ENCODE results near the gene PIGN.

PIGN gene, protein sequence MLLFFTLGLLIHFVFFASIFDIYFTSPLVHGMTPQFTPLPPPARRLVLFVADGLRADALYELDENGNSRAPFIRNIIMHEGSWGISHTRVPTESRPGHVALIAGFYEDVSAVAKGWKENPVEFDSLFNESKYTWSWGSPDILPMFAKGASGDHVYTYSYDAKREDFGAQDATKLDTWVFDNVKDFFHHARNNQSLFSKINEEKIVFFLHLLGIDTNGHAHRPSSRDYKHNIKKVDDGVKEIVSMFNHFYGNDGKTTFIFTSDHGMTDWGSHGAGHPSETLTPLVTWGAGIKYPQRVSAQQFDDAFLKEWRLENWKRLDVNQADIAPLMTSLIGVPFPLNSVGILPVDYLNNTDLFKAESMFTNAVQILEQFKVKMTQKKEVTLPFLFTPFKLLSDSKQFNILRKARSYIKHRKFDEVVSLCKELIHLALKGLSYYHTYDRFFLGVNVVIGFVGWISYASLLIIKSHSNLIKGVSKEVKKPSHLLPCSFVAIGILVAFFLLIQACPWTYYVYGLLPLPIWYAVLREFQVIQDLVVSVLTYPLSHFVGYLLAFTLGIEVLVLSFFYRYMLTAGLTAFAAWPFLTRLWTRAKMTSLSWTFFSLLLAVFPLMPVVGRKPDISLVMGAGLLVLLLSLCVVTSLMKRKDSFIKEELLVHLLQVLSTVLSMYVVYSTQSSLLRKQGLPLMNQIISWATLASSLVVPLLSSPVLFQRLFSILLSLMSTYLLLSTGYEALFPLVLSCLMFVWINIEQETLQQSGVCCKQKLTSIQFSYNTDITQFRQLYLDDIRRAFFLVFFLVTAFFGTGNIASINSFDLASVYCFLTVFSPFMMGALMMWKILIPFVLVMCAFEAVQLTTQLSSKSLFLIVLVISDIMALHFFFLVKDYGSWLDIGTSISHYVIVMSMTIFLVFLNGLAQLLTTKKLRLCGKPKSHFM

DNA sequence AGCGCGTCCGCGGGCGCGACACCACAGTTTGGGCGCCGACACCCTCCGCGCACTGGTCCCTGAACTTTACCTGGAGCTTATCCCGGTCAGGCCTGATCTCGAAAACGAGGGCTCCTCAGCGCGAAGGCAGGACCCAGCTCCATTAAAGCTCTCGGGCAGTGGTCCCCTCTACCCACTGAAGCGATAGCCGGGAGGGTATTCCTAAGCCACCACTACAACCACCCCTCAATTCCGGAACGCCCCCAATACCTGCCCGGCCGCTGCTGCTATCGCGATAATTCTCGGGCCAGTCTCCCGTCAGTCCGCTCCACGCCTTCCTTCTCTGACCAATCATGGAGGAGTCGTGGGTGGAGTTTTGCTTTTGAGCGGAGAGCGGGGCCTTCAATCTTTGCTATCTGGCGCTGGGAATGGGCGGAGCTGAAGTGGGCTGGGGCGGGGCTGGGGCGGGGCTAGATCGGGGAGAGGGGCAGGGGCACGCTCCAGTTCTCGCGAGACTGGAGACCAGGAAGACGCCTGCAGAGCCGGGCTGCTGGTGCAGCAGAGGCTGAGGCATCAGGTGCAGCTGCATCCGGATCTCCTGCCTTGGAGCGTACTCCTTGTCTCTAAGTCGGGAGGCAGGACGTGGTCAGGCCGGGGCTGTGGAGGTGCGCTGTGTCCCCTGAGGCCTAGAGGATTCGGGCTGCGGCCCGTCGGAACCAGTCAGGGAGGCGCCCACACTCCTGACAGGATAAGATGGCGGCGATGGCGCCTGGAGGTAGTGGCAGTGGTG, at the start of gene PIGN, which contains the start of gene RELCH:
PIGN (minus strand) TSS at position 283 of the 769 bp plus-strand sequence. CDS start 25,703 bp downstream, outside the sequence.
RELCH (plus strand) TSS at position 482 of the 769 bp plus-strand sequence; CDS start at position 733, 251 bp downstream.
- peak; percentile 99 for DNase-seq

DNA sequence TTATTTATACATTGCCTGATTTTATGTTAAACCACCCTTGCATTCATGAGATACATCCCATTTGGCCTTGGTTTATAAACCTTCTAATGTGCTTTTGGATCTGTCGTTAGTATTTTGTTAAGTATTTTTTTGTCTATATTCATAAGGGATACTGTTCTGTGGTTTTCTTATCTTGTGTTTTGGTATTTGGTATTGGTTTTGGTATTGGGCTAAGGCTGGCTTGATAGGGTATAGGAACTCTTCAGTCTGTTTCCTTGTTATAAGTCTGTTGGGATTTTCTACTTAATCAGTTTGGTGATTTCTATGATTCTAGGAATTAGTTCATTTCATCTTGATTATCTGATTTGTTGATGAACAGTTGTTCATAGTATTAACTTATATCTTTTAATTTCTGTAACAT, 49.4 kb upstream of the PIGN start:
- no peak for DNase-seq

DNA sequence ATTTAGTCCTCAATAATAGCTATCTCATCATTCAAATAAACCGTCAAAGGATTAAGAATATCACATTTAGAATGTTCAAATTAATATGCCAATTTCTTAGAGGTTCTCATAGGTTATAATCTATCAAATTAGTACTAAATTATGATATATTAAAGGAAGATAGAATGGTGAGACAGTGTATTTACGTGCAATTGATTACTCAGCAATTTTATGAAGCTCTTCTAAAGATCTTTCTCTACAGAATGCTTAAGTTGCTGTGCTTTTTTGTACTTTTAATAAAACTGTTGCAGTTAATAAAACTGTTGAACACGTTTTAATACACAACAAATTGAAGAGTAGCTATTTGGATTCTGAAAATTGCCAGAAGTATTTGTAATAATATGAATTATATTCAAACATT, 39.2 kb upstream of the PIGN start:
- no peak for DNase-seq

DNA sequence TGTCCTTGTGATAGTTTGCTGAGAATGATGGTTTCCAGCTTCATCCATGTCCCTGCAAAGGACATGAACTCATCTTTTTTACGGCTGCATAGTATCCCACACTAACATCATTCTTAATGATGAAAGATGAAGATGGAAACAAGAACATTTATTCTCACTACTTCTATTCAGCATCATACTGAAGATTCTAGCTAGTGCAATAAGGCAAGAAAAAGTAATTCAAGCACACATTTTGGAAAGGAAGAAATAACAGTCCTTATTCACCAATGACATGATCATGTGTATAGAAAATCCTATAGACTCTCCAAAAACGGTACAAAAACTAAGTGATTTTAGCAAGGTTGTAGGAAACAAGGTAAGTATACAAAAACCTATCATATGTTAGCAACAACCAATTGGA, 37.4 kb upstream of the PIGN start:
- DNase-seq, result no peak

DNA sequence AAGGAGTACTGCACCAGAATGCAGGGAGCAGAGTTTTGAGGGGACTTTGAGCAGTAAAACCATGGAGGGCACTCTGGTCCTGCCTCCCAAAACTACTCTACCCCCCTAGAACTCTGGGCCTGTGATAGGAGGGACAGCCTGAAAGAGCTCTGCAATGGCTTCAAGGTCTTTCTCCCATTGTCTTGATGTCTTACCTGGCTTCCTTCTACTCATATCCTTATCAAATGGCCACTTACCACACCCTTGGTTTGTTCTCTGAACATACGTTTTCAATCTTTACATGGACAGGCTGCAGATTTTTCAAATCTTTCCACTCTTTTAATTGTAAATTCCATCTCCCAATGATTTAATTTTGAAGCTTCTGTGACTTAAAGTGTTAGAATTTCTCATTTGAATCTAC, 27.9 kb upstream of the PIGN start:
- DNase-seq, result no peak

DNA sequence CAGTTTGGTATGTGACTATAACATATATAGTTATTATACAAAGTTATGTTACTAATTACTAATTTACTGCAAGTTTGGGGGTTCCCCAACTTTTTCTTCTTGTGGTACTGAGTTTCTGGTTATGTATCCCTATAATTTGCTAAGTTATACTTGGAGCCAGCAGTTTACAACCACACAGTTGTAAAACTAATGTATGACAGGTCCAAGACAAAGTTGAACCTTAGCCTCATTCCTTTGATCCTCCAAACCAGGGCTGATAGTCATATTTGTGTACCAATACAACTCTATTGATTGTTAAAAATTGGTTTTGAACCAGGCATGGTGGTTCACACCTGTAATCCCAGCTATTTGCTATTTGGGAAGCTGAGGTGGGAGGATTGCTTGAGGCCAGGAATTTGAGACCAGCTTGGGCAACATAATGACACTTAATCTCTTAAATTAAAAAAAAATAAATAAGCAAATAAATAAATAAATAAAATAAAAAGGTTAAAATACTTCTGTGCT, 24.5 kb upstream of the PIGN start:
- no peak for DNase-seq

DNA sequence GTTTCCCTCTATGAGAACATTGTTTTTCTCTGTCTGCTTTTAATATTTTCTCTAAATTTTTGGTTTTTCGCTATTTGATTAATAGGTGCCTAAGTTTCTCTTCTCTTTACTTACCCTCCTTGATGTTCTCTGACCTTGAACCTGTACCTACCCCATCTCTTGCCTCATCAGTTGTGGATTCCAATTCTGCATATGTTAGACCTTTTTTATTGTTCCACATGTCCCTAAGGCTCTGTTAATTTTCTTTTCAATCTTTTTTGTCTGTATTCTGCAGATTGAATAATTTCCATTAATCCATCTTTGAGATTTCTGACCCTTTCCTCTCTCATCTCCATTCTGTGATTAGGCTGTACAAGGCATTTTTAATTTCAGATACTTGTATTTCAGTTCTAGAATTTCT, 23.3 kb upstream of the PIGN start:
- DNase-seq, result no peak

DNA sequence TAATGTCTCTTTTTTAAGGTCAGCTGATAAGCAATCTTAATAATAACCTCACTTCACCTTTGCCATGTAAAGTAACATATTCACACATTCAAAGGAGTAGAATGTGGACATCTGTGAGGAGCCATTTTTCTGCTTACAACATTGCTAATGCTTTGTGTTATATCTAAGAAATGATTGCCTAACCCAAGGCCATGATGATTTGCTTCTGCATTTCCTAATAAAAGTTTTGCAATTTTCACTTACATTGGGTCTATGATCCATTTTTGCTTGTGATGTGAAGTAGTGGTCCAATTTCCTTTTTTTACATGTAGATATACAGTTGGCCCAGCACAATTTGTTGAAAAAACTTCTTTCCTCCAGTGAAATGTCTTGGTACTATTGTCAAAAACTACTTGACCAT, 22.2 kb upstream of the PIGN start:
- DNase-seq, result no peak

DNA sequence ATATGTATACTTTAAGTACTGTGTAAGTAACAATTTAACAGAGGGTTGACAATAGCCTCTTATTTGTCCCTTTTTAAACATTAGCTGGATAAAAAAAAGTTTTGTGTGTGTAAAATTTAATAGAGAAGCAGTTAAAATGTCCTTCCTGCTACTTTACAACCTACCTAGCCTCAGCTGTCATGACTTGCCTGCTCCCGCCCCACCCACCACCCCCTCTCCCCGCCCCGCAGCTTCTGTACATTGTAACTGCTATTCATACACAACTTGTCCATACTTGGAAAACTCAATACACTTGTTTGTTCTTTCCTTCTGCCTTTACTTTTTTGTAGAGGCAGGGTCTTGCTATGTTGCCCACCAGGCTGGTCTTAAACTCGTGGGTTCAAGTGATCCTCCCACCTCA, 19.7 kb upstream of the PIGN start:
- no peak for DNase-seq

DNA sequence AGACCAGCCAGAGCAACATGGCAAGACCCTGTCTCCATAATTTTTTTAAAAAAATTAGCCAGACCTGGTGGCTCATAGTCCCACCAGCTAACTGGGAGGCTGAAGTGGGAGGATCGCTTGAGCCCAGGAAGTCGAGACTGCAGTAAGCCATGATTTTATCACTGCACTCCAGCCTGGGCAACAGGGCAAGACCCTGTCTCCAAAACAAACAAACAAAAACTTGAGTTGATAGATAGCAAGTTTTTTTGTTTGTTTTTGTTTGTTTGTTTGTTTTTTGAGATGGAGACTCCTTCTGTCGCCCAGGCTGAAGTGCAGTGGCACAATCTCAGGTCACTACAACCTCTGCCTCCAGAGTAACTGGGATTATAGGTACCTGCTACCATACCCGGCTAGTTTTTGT, 19.0 kb upstream of the PIGN start:
- DNase-seq, result no peak

DNA sequence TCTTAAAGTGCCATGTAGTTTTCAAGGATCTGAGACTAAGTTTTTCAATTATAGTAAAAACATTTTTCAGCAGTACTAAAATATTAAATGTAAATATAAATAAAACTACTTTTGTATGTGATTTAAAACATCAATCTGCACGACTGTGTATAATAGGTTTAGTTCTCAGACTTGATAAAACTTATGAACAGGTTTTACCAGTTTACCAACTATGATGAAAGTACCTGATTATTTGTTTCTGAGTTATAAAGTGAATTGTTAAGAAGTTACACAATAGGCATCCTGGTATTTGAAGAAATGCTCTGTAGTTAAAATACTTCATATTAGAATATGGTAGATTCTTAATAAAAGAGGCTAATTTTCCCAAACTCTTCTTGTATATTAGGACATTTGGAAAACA, 15.0 kb upstream of the PIGN start:
- no peak for DNase-seq

DNA sequence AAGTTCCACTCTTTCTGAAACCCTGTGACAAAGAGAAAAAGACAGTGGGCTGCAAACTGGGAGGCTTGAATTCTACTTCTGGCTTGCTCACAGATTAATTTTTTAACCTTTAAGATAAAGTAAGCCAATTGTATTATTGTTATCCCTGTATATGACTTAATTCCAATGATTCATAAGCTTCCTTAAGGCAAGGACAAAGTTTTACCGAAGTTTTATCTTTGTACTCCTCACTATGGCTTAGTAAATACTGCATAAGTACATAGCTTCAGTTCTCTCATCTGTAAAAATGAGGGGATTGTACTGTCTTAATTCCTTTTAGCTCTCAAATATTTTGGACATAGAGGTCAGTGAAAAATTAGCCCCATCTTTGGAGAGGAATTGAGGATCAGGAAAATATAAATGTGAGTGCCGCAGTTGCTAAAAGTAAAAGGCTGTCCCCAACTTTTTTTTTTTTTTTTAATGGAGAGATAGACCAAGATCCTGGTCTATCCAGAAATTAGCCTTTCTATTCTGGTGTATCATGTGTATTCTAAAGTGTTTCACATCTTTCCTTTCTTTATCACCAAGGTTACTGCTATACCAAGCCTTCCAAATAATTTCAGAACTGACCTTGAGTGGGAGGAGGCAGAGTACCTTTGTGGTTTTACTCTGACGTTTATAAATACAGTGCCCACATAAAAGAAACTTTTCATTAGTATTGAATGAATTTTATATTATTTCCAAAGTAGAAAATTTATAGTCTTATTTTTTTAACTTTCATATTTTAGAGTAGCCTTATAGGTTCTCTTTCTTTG, 13.5 kb upstream of the PIGN start:
- DNase-seq, result no peak

DNA sequence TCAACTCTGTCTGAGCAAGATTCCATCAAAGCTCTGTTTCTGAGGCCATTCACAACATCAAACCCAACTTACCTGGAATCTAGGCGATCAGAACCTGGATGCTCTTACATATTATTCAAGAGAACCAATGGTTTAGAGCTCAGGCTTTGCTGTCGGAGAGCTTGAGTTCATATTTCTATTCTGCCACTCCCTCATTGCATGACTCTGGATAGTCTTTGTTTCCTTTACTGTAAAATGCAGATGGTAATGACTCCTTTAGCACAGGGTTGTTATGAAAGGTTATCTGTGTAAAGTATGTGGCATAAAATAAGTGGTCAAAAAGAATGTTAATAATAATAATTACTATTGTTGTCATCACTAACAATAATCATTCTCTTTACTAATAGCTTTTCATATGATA, 12.8 kb upstream of the PIGN start:
- DNase-seq, result no peak

DNA sequence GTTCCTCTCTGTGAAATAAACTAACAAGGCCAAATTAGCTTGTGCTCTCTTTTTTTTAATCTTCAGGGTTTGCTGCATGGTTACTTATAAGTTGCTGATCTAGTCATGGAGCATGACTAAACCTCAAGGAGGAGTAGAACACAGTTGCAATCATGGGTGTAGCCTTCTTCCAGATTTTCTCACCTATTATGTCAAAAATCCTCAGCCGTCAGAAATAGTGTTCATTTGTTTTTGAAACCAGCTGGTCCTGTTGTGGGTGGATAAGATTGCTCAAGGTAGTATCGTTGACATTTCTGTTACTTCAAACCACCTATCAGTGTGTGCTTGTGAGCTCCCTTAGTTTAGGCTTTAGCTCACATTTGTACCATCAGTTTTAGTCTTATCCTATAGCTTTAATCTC, 11.4 kb upstream of the PIGN start:
- DNase-seq, result no peak

DNA sequence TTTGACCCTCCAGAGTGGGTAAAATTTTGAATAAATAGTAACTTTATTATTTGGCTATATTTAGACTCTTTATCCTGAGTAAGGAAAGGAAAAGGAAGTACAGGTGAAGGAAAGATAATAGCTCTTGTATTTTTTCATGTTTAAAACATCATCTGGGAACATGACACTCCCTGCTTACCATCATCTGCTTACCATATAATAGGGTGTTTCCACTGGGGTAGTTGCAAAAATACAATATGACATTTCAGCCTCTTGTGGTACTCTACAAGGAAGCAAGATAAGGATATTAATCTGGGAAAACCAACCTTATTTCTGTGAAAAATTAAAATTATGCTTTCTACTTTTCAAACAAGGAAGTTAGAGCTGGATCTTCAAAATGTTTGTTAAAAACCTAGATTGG, 10.1 kb upstream of the PIGN start:
- DNase-seq, result no peak

DNA sequence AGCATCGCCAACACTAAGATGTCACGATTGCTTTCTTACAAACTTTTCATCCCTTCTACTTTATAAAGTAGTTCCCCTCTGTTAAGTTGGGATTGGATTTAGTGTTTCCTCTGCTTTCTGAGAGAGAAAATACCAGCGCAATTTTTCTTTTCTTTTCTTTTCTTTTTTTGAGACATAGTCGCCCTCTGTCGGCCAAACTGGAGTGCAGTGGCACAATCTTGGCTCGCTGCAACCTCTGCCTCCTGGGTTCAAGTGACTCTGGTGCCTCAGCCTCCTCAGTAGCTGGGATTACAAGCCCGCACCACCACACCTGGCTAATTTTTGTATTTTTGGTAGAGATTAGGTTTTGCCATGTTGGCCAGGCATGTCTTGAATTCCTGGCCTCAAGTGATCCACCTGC, 9.2 kb upstream of the PIGN start:
- no peak for DNase-seq

DNA sequence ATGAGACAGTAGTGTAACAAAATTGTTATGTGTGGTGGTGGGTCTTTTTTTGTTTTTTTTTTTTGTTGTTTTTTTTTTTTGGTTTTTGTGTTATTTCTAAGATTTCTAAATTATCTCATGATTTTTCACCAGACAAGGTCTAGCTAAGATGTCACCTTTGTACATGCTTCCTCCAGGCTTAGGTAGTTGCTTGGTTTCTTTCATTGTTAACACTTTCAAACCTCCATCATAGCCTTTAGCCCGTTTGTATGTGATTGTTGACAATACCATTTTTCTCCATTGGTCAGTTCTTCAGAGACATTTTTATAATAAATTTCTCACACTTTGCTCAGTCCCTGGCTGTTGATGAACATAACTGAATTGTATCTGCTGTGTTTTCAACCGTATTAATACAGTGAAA, 2.4 kb upstream of the PIGN start:
- DNase-seq, result no peak

DNA sequence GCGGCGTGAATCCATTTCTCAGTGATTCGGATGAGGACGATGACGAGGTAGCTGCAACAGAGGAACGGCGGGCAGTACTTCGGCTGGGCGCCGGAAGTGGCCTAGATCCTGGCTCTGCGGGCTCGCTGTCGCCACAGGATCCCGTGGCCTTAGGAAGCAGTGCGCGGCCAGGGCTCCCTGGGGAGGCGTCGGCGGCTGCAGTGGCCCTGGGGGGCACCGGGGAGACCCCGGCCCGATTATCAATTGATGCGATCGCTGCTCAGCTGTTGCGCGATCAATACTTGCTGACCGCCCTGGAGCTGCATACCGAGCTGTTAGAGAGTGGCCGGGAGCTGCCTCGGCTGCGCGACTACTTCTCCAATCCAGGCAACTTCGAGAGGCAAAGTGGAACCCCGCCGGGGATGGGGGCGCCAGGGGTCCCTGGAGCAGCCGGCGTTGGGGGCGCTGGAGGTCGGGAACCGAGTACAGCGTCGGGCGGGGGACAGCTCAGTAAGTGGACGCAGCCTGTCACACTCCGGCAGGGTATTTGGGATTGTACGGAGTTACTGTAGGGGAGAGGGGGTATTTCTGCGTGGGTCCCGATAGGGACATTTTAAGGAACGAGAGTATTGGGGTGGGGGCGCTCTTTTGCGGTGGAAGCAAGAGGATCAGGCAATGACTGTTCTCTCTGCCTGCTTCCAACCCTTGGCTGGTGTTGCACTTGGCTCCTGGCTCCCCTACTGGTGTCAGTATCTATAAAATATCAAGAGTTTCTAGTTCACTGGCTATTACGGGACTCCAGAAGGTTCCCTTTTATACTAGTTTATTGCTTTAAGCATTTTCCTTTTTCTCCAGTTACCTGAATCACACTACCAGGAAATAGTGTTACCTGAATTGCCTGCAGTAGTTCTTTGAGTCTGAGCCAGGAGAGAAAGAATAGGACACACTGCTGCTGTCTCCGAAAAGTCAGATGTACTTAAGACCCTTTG, 971 bp upstream of the PIGN start:
- DNase-seq, result peak; percentile 48

DNA sequence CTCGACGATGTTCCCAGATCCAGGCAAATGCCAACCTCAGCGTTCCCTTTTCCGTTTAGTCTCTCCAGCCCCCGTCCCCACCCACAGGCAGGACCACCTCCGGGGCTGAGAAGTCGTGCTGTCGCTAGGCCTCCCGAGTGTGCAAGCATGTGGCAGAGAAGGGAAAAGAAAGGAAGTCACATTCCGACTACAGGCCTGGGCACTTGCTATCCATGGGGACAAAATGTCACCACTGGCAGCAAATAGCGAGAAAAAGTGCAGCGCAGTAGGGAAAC, 420 bp downstream of the PIGN start:
- no peak for DNase-seq

DNA sequence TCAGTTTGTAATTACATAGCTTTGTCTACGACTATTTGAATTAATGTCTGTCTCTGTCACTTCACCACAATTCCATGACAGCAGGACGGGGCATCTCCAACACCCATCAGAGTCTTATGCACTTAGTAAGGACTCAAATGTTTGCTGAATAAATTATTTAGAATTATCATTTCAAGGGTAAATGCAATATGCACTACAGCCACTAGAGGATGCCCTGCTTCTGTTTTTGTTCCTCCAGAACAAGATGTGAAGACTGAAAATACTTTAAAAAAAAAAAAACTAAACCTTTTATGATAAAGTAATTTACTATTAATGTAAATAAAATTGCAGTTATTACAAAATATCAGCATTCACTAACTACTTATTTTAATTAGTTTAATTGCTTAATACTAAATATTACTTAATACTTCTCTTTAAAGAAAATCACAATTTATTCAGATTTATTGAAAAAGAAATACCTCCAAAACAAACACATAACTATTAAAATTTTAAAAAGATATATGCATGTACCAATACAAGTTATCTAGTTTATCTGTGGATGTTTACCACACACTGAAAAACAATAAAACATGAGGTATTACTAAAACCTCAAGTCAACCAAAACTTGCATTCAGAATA, 3.2 kb downstream of the PIGN start:
- peak; percentile 29 for DNase-seq

DNA sequence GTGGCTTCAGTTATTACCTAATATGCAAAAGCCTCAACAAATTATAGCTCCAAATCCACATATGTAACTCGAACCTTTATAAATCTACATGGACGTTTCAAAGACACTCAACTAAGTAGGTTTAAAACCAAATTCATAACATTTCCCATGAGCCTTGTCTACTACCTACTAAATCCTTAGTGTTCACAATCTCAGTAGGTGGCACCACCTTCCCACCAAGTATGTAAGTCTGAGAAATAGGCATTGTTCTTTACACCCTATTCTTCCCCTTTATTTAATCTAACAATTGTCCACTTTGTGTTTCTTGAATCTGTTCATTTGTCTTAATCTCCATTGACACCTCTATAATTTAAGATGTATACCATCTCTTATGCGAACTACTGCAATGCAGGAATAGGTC, 4.6 kb downstream of the PIGN start:
- DNase-seq, result no peak
